PC-9 (cell line): ENCODE results near the gene TRIM7.

Experiments
- EZH2 ChIP-seq: fragments of 200-600 bp; sonication (generic); IDR thresholded peaks from 2 replicates; pipeline ENCODE4 v1.8.0; 2017; ENCODE audit warnings: antibody characterized with exemption, low read depth
- TF ChIP-seq, protein P1 (sequence below): fragments of 200-600 bp; sonication (generic); conservative IDR thresholded peaks from 2 replicates; pipeline ENCODE4 v1.6.1; 2017; ENCODE audit warnings: mixed run types, antibody characterized with exemption, mild to moderate bottlenecking, moderate library complexity

DNA sequence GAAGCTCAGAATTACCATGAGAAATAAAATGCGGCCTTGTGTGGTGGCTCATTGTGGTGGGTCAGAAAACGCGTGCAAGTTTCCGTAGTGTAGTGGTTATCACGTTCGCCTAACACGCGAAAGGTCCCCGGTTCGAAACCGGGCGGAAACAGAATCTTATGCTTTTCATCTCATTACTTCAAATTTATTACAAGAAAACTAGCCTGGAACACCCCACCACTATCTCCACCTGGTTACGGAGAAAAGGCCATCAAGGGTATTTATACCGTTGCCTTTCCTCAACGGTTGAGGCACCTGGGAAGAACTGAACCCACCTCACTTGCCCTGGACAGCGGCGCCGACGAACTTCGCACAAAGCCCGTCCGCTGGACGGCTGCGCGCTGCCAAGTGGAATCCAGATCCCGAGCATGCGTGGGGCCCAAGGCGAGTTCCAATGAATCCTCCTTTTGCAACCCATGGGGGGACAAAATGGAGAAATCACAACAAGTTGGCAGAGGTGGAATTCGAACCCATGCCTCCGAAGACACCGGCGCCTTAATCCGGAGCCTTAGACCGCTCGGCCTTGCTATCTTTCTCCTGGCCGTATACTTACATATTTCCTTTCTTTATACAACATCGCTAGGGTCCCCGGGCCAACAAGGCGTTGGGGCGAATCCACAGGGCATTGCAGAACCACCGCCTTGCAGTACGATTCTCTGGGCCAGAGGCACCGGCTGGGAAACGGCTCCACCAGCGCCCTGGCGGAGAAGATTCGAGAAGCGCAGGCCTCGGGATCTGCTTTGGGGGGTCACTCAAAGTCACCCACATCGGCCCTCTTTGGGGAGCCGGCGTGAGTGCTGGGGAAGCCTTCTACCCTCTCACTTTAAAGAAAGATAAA lies 40.7 kb downstream of the TRIM7 start:
- TF ChIP-seq, protein P1, sequence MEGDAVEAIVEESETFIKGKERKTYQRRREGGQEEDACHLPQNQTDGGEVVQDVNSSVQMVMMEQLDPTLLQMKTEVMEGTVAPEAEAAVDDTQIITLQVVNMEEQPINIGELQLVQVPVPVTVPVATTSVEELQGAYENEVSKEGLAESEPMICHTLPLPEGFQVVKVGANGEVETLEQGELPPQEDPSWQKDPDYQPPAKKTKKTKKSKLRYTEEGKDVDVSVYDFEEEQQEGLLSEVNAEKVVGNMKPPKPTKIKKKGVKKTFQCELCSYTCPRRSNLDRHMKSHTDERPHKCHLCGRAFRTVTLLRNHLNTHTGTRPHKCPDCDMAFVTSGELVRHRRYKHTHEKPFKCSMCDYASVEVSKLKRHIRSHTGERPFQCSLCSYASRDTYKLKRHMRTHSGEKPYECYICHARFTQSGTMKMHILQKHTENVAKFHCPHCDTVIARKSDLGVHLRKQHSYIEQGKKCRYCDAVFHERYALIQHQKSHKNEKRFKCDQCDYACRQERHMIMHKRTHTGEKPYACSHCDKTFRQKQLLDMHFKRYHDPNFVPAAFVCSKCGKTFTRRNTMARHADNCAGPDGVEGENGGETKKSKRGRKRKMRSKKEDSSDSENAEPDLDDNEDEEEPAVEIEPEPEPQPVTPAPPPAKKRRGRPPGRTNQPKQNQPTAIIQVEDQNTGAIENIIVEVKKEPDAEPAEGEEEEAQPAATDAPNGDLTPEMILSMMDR: no peak
- no peak for TF ChIP-seq EZH2
